Endodermal cell (in vitro differentiated cells): ENCODE measurements around the gene ATXN1. TPM values are rescaled to one million over a fixed set of nuclear protein-coding genes. Genes with fewer than 3 reads are reported as not detected.
"Not testable (repeated sequence)": the region's sequence is repeated elsewhere in the genome, so short reads cannot be mapped to it uniquely, and the experiment has no call there.

Experiments used
- DNase-seq: peaks from one replicate; pipeline ENCODE4 v3.0.0-alpha.2; 2017
- H3K27ac ChIP-seq: 2 replicates; pipeline ENCODE4 v1.5.1; 2013; ENCODE audit warnings: mild to moderate bottlenecking, low read depth, low read length, moderate library complexity
- H3K27me3 ChIP-seq: 2 replicates; pipeline ENCODE4 v1.6.1; 2013; ENCODE audit warnings: mild to moderate bottlenecking, low read length, moderate library complexity; ENCODE audit not compliant: insufficient read depth, control insufficient read depth, poor library complexity, severe bottlenecking
- H3K36me3 ChIP-seq: 2 replicates; pipeline ENCODE4 v1.7.0; 2013; ENCODE audit warnings: mild to moderate bottlenecking, low read length, moderate library complexity; ENCODE audit not compliant: control insufficient read depth, insufficient read depth
- H3K4me1 ChIP-seq: one replicate; pipeline ENCODE4 v1.7.0; 2013; ENCODE audit warnings: low read length; ENCODE audit not compliant: control insufficient read depth, insufficient read depth
- H3K4me3 ChIP-seq: 2 replicates; pipeline ENCODE4 v1.5.1; 2013; ENCODE audit warnings: mild to moderate bottlenecking, low read length, moderate library complexity
- H3K9ac ChIP-seq: 2 replicates; pipeline ENCODE4 v1.6.1; 2013; ENCODE audit warnings: mild to moderate bottlenecking, low read length, moderate library complexity; ENCODE audit not compliant: poor library complexity, severe bottlenecking; ENCODE audit errors: extremely low read depth
- H3K9me3 ChIP-seq: 2 replicates; pipeline ENCODE4 v1.6.1; 2013; ENCODE audit warnings: mild to moderate bottlenecking, low read length, moderate library complexity; ENCODE audit not compliant: control insufficient read depth
- H3K27ac Mint-ChIP-seq: 2 replicates; pipeline ENCODE4 v1.8.0; 2020; ENCODE audit warnings: mixed read lengths
- H3K27me3 Mint-ChIP-seq: 2 replicates; pipeline ENCODE4 v1.8.0; 2021; ENCODE audit warnings: mild to moderate bottlenecking, mixed read lengths; ENCODE audit not compliant: insufficient read depth
- H3K36me3 Mint-ChIP-seq: 2 replicates; pipeline ENCODE4 v1.8.0; 2020; ENCODE audit warnings: low read depth, mixed read lengths
- H3K4me1 Mint-ChIP-seq: 2 replicates; pipeline ENCODE4 v1.8.0; 2020; ENCODE audit warnings: mixed read lengths
- H3K4me3 Mint-ChIP-seq: 2 replicates; pipeline ENCODE4 v1.8.0; 2020; ENCODE audit warnings: mild to moderate bottlenecking, moderate library complexity, mixed read lengths
- H3K9me3 Mint-ChIP-seq: 2 replicates; pipeline ENCODE4 v1.8.0; 2020; ENCODE audit warnings: mild to moderate bottlenecking, mixed read lengths
- CTCF ChIP-seq: fragments of 200-600 bp; sonication (generic); conservative IDR thresholded peaks from 2 replicates; pipeline ENCODE4 v1.5.0; 2021; ENCODE audit warnings: antibody characterized with exemption, mild to moderate bottlenecking
- WGBS, 2 experiments: methylation state at CpG; one replicate each; pipeline versions ENCODE4 v1.1.5 to v1.1.7; 2013; ENCODE audit warnings: missing lambda C conversion rate in 2 of 2, mixed read lengths in 1 of 2; ENCODE audit not compliant: insufficient coverage in 1 of 2, insufficient read length in 1 of 2; 5-methylcytosine and 5-hydroxymethylcytosine counted together
- total RNA-seq, 2 donors: library from RNA; stranded (reverse); fragmentation: NEBNext Ultra II Directional in 1 of 2; extraction: Animal tissue kit (Norgen Biotek cat#: 25700) in 1 of 2; gene quantifications; 2 replicates in 1 of 2; 3 replicates in 1 of 2; pipeline ENCODE4 v1.2.1, GENCODE V29; 2021

ATXN1 gene
- total RNA-seq, 2 donors from 2014 or later, result 10.4 to 15.9 TPM

DNA sequence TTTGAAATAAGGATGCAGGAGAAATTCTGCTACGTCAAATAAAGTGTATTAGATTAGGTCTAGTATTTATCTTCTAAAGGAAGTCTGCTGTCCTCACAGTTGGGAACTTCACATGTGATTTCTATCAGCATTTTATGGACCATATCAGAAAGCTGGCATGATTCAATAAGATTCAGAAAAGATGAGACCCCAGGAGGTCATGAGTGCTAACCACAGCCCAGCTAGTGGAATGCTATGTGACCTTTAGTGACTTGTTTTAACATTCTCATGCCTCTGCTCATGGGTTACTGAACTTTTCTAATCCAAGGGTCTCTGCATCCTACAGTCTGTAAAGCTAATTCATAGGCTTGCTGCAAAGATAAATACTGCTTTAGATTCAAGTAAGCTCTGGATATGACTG lies 372.8 kb downstream of the ATXN1 start:
- Mint-ChIP-seq H3K9me3 (no peaks in the 10 kb centered on the region), H3K36me3 (no peaks in the 10 kb centered on the region)
- DNase-seq, result no peak

GRCh38 chr6:16386057-16386456 lies 375.2 kb downstream of the ATXN1 start:
- no peak overlapping the region for H3K27ac ChIP-seq
- H3K27me3 ChIP-seq, result peaks cover 6% of the 10 kb centered on the region
- no peaks in the 10 kb centered on the region for H3K36me3 Mint-ChIP-seq
- 87 to 90% methylated on average over 5 of the region's 5 CpGs for WGBS, 2 experiments
- no peak for TF ChIP-seq CTCF
- H3K27me3 Mint-ChIP-seq, result peaks cover 6% of the 10 kb centered on the region
- H3K27ac Mint-ChIP-seq, result no peak overlapping the region
- H3K9me3 Mint-ChIP-seq, result no peaks in the 10 kb centered on the region
- H3K4me3 ChIP-seq, result no peak overlapping the region
- H3K9me3 ChIP-seq, result no peaks in the 10 kb centered on the region
- H3K4me3 Mint-ChIP-seq, result no peak overlapping the region
- H3K4me1 ChIP-seq, result peaks cover 4% of the 10 kb centered on the region
- H3K36me3 ChIP-seq, result no peaks in the 10 kb centered on the region
- DNase-seq, result no peak
- H3K9ac ChIP-seq, result no peak overlapping the region
- H3K4me1 Mint-ChIP-seq, result peaks cover 7% of the 10 kb centered on the region

More for the DNA sequence above, 372.8 kb downstream of the ATXN1 start:
- Histone ChIP-seq H3K9me3 (no peaks in the 10 kb centered on the region), H3K9ac (no peak overlapping the region), H3K4me1 (peaks cover 4% of the 10 kb centered on the region), H3K4me3 (no peak overlapping the region), H3K27me3 (peaks cover 6% of the 10 kb centered on the region), H3K36me3 (no peaks in the 10 kb centered on the region), H3K27ac (no peak overlapping the region)
- Mint-ChIP-seq H3K27me3 (peaks cover 6% of the 10 kb centered on the region), H3K4me3 (no peak overlapping the region), H3K4me1 (peaks cover 7% of the 10 kb centered on the region), H3K27ac (no peak overlapping the region)
- 97 to 100% methylated on average over 1 of the region's 1 CpG for WGBS, 2 experiments
- no peak for TF ChIP-seq CTCF

- no peak for TF ChIP-seq CTCF
- no peaks in the 10 kb centered on the region for H3K9me3 ChIP-seq
- WGBS, 2 experiments, result 91 to 94% methylated on average over 4 to 5 of the region's 5 CpGs
- Mint-ChIP-seq H3K9me3 (no peaks in the 10 kb centered on the region), H3K27me3 (peaks cover 6% of the 10 kb centered on the region), H3K4me1 (peaks cover 7% of the 10 kb centered on the region), H3K36me3 (no peaks in the 10 kb centered on the region), H3K27ac (no peak overlapping the region), H3K4me3 (no peak overlapping the region)
- H3K4me3 ChIP-seq, result no peak overlapping the region
- peaks cover 4% of the 10 kb centered on the region for H3K4me1 ChIP-seq
- H3K27me3 ChIP-seq, result peaks cover 6% of the 10 kb centered on the region
- H3K9ac ChIP-seq, result no peak overlapping the region
- no peaks in the 10 kb centered on the region for H3K36me3 ChIP-seq
- no peak for DNase-seq
- no peak overlapping the region for H3K27ac ChIP-seq
Observed at GRCh38 chr6:16383607-16384206, 377.6 kb downstream of the ATXN1 start.

GRCh38 chr6:16381968-16382367 lies 379.3 kb downstream of the ATXN1 start:
- not testable (repeated sequence) for H3K4me1 Mint-ChIP-seq, H3K9ac ChIP-seq, H3K36me3 Mint-ChIP-seq, H3K9me3 ChIP-seq, H3K4me1 ChIP-seq, H3K27ac ChIP-seq, H3K4me3 Mint-ChIP-seq, H3K36me3 ChIP-seq, H3K27ac Mint-ChIP-seq, H3K27me3 Mint-ChIP-seq, H3K4me3 ChIP-seq, H3K9me3 Mint-ChIP-seq, DNase-seq, H3K27me3 ChIP-seq
- 93 to 100% methylated on average over 1 to 3 of the region's 3 CpGs for WGBS, 2 experiments
